Neural cell (in vitro differentiated cells): ENCODE data around the gene MXRA8. TPM values are rescaled to one million over a fixed set of nuclear protein-coding genes. Genes with fewer than 3 reads are reported as not detected.

ENCODE experiments used
- H2AFZ ChIP-seq: fragments of 200-600, 300-800 bp; sonication (generic), shearing (Covaris generic); 2 replicates; pipeline ENCODE4 v1.6.0; 2014; ENCODE audit warnings: low read depth, mild to moderate bottlenecking, antibody characterized with exemption, low read length, moderate library complexity
- H3F3A ChIP-seq: fragments of 200-600 bp; shearing (Covaris generic); 2 replicates; pipeline ENCODE4 v1.6.1; 2016; ENCODE audit warnings: mild to moderate bottlenecking, moderate library complexity, mixed read lengths, antibody characterized with exemption, low read length; ENCODE audit not compliant: insufficient read depth, poor library complexity, severe bottlenecking
- H3K27ac ChIP-seq: fragments of 200-600, 300-800 bp; sonication (generic), shearing (Covaris generic); 2 replicates; pipeline ENCODE4 v1.5.1; 2014; ENCODE audit warnings: mild to moderate bottlenecking, low read length, moderate library complexity
- H3K27me3 ChIP-seq: fragments of 300-800, 200-600 bp; sonication (generic), shearing (Covaris generic); 2 replicates; pipeline ENCODE4 v1.6.0; 2014; ENCODE audit warnings: mild to moderate bottlenecking, low read depth, low read length, moderate library complexity; ENCODE audit not compliant: insufficient read depth
- H3K36me3 ChIP-seq: fragments of 300-800, 200-600 bp; sonication (generic), shearing (Covaris generic); 2 replicates; pipeline ENCODE4 v1.5.1; 2014; ENCODE audit warnings: mild to moderate bottlenecking, antibody characterized with exemption, low read length, moderate library complexity; ENCODE audit not compliant: insufficient read depth
- H3K4me2 ChIP-seq: fragments of 300-800, 200-600 bp; sonication (generic), shearing (Covaris generic); 2 replicates; pipeline ENCODE4 v1.6.0; 2014; ENCODE audit warnings: mild to moderate bottlenecking, low read length
- H3K4me3 ChIP-seq: fragments of 300-800, 200-600 bp; sonication (generic), shearing (Covaris generic); 2 replicates; pipeline ENCODE4 v1.5.1; 2014; ENCODE audit warnings: mild to moderate bottlenecking, low read length, moderate library complexity
- H3K79me2 ChIP-seq: fragments of 200-600 bp; shearing (Covaris generic); replicated peaks from 2 replicates; pipeline ENCODE4 v1.6.0; 2014; ENCODE audit warnings: mild to moderate bottlenecking, low read length, moderate library complexity; ENCODE audit not compliant: insufficient read depth
- H3K9ac ChIP-seq: fragments of 300-800, 200-600 bp; sonication (generic), shearing (Covaris generic); 2 replicates; pipeline ENCODE4 v1.6.1; 2016; ENCODE audit warnings: mild to moderate bottlenecking, low read length, mixed read lengths
- H3K9me2 ChIP-seq: fragments of 200-600 bp; shearing (Covaris generic); 2 replicates; pipeline ENCODE4 v1.6.1; 2016; ENCODE audit warnings: mild to moderate bottlenecking, low read length, mixed read lengths; ENCODE audit not compliant: insufficient read depth
- H3K9me3 ChIP-seq: fragments of 200-600, 300-800 bp; sonication (generic), shearing (Covaris generic); 2 replicates; pipeline ENCODE4 v1.6.1; 2016; ENCODE audit warnings: mild to moderate bottlenecking, mixed run types, low read length, moderate library complexity, mixed read lengths
- H4K20me1 ChIP-seq: fragments of 200-600 bp; shearing (Covaris generic); 2 replicates; pipeline ENCODE4 v1.6.1; 2016; ENCODE audit warnings: mild to moderate bottlenecking, mixed run types; ENCODE audit not compliant: insufficient read depth
- CTCF ChIP-seq: fragments of 450-650 bp; IDR thresholded peaks from 2 replicates; pipeline ENCODE4 v1.5.1; 2014; ENCODE audit warnings: antibody characterized with exemption, mild to moderate bottlenecking, moderate library complexity; ENCODE audit not compliant: poor library complexity, severe bottlenecking
- EP300 ChIP-seq: fragments of 450-650 bp; conservative IDR thresholded peaks from 2 replicates; pipeline ENCODE4 v1.6.1; 2014; ENCODE audit warnings: antibody characterized with exemption, mild to moderate bottlenecking, moderate library complexity; ENCODE audit not compliant: poor library complexity, severe bottlenecking
- EZH2 ChIP-seq: fragments of 200-600, 300-800 bp; shearing (Covaris generic), sonication (generic); IDR thresholded peaks from 2 replicates; pipeline ENCODE4 v1.6.1; 2014; ENCODE audit warnings: antibody characterized with exemption, low read length, borderline replicate concordance, mild to moderate bottlenecking; ENCODE audit not compliant: insufficient read depth, poor library complexity, severe bottlenecking
- MXI1 ChIP-seq: fragments of 450-650 bp; conservative IDR thresholded peaks from 2 replicates; pipeline ENCODE4 v1.6.1; 2014; ENCODE audit warnings: antibody characterized with exemption, mild to moderate bottlenecking; ENCODE audit not compliant: poor library complexity, severe bottlenecking
- POLR2AphosphoS5 ChIP-seq: IDR thresholded peaks from 2 replicates; pipeline ENCODE4 v1.6.1; 2012
- RAD21 ChIP-seq: fragments of 450-650 bp; conservative IDR thresholded peaks from 2 replicates; pipeline ENCODE4 v1.6.1; 2014; ENCODE audit warnings: antibody characterized with exemption, mild to moderate bottlenecking, moderate library complexity
- SMC3 ChIP-seq: fragments of 450-650 bp; conservative IDR thresholded peaks from 2 replicates; pipeline ENCODE4 v1.6.1; 2014; ENCODE audit warnings: antibody characterized with exemption, mild to moderate bottlenecking, moderate library complexity; ENCODE audit not compliant: poor library complexity
- TAF1 ChIP-seq: IDR thresholded peaks from 2 replicates; pipeline ENCODE4 v1.6.1; 2012; ENCODE audit warnings: low read depth
- polyA plus RNA-seq: library from polyadenylated mRNA; depleted of rRNA; stranded (reverse); fragments of >200 nt; gene quantifications from 2 replicates; pipeline ENCODE4 v1.2.3, GENCODE V29; 2014
- TF ChIP-seq, protein P1 (sequence below): IDR thresholded peaks from 2 replicates; pipeline ENCODE4 v1.6.1; 2012; ENCODE audit warnings: borderline replicate concordance

MXRA8 gene
- polyA plus RNA-seq, 1 donor from 2014 or later, result 1.7 TPM

- H3K27me3 ChIP-seq, result no peaks in the 10 kb centered on the region
- no peak overlapping the region for H3K4me2 ChIP-seq
- TF ChIP-seq POLR2AphosphoS5, result no peak
- TF ChIP-seq TAF1, result no peak
- no peak for TF ChIP-seq SMC3
- TF ChIP-seq EP300, result no peak
- TF ChIP-seq CTCF, result no peak
- TF ChIP-seq MXI1, result no peak
- TF ChIP-seq, protein P1, sequence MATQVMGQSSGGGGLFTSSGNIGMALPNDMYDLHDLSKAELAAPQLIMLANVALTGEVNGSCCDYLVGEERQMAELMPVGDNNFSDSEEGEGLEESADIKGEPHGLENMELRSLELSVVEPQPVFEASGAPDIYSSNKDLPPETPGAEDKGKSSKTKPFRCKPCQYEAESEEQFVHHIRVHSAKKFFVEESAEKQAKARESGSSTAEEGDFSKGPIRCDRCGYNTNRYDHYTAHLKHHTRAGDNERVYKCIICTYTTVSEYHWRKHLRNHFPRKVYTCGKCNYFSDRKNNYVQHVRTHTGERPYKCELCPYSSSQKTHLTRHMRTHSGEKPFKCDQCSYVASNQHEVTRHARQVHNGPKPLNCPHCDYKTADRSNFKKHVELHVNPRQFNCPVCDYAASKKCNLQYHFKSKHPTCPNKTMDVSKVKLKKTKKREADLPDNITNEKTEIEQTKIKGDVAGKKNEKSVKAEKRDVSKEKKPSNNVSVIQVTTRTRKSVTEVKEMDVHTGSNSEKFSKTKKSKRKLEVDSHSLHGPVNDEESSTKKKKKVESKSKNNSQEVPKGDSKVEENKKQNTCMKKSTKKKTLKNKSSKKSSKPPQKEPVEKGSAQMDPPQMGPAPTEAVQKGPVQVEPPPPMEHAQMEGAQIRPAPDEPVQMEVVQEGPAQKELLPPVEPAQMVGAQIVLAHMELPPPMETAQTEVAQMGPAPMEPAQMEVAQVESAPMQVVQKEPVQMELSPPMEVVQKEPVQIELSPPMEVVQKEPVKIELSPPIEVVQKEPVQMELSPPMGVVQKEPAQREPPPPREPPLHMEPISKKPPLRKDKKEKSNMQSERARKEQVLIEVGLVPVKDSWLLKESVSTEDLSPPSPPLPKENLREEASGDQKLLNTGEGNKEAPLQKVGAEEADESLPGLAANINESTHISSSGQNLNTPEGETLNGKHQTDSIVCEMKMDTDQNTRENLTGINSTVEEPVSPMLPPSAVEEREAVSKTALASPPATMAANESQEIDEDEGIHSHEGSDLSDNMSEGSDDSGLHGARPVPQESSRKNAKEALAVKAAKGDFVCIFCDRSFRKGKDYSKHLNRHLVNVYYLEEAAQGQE, result no peak
- no peak for TF ChIP-seq EZH2
- no peak for TF ChIP-seq RAD21
- H3K9me2 ChIP-seq, result no peaks in the 10 kb centered on the region
- H4K20me1 ChIP-seq, result no peaks in the 10 kb centered on the region
- no peaks in the 10 kb centered on the region for H3K9me3 ChIP-seq
- no peak overlapping the region for H2AFZ ChIP-seq
- no peak overlapping the region for H3K27ac ChIP-seq
- H3K4me3 ChIP-seq, result no peak overlapping the region
- peaks cover 19% of the 10 kb centered on the region for H3K79me2 ChIP-seq
- no peaks in the 10 kb centered on the region for H3F3A ChIP-seq
- no peak overlapping the region for H3K9ac ChIP-seq
- H3K36me3 ChIP-seq, result no peaks in the 10 kb centered on the region
These were observed 47.8 kb downstream of the MXRA8 start for GRCh38 chr1:1310476-1311053.

DNA sequence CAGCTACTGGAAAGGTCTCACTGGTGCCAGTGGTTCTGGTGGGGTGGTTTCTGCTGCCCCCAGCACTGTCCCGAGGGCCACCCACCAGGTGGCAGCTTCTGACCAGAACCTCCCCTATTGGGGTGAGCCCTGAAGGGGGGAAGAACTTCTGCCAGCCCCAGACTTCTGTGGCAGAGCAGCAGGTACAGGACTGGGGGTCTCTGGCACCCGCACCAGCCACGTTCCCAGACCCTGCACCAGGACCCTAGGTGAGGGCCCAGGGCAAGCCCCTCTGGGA lies 48.3 kb downstream of the MXRA8 start:
- Histone ChIP-seq H3K27ac (no peak overlapping the region), H3F3A (no peaks in the 10 kb centered on the region), H3K9me2 (no peaks in the 10 kb centered on the region), H3K9me3 (no peaks in the 10 kb centered on the region), H4K20me1 (no peaks in the 10 kb centered on the region), H3K4me3 (peak overlapping the region; percentile 92), H3K36me3 (no peaks in the 10 kb centered on the region), H3K27me3 (no peaks in the 10 kb centered on the region), H3K79me2 (peaks cover 24% of the 10 kb centered on the region), H2AFZ (no peak overlapping the region), H3K9ac (no peak overlapping the region), H3K4me2 (no peak overlapping the region)
- TF ChIP-seq TAF1, result no peak
- no peak for TF ChIP-seq CTCF
- TF ChIP-seq SMC3, result no peak
- TF ChIP-seq, protein P1, result no peak
- no peak for TF ChIP-seq MXI1
- no peak for TF ChIP-seq RAD21
- no peak for TF ChIP-seq EP300
- TF ChIP-seq EZH2, result no peak
- no peak for TF ChIP-seq POLR2AphosphoS5
